GM12874 (cell line): ENCODE measurements around the gene ZNF470.

Source experiments
- CTCF ChIP-seq: IDR thresholded peaks from 2 replicates; pipeline ENCODE4 v1.5.1; 2011; ENCODE audit warnings: low read depth, mild to moderate bottlenecking, control low read depth, low read length, moderate library complexity; ENCODE audit not compliant: insufficient read depth

Gene ZNF470

GRCh38 chr19:56594783-56595547 lies 27.7 kb downstream of the ZNF470 start, which contains the start of gene ZNF71:
Gene ZNF71 (plus strand): TSS chr19:56595302. CDS start chr19:56601559, 6,257 bp downstream.
- TF ChIP-seq CTCF: no peak

GRCh38 chr19:56595548-56595899 lies 28.3 kb downstream of the ZNF470 start:
- no peak for TF ChIP-seq CTCF

GRCh38 chr19:56596676-56597075 lies 29.4 kb downstream of the ZNF470 start:
- no peak for TF ChIP-seq CTCF

GRCh38 chr19:56597696-56598095 lies 30.4 kb downstream of the ZNF470 start:
- TF ChIP-seq CTCF: no peak

DNA sequence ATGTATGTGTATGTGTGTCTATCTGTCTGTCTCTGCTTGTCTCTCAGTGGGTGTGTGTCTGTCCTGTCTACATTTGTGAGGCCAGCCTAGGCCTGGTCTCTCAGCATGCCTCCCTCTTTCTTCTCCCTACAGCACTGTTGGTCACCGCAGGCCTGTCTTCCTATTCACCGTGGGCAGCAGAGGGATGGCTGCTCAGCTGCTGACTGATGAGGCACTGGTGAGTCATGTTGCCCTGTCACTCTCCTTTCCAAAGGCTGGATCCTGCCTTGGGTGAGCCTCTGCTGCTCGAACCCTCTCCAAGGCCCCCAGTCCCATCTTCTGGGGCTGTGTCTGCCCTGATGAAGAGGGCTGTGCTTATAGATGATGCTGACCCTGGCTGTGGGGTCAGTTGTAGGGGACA lies 34.1 kb downstream of the ZNF470 start:
- TF ChIP-seq CTCF: no peak

GRCh38 chr19:56603829-56604228 lies 36.6 kb downstream of the ZNF470 start:
- no peak for TF ChIP-seq CTCF

- no peak for TF ChIP-seq CTCF
Observed at GRCh38 chr19:56608274-56608964, 41.2 kb downstream of the ZNF470 start.
